GM23248 (cell line): ENCODE measurements around the gene RAB11FIP5.

Experiments used
- EZH2 ChIP-seq: fragments of 200-600 bp; sonication (generic); IDR thresholded peaks from 2 replicates; pipeline ENCODE4 v1.6.1; 2018; ENCODE audit warnings: antibody characterized with exemption, mild to moderate bottlenecking; ENCODE audit not compliant: insufficient read depth, poor library complexity, severe bottlenecking
- EZH2phosphoT487 ChIP-seq: fragments of 200-600 bp; sonication (generic); IDR thresholded peaks from 2 replicates; pipeline ENCODE4 v1.6.1; 2018; ENCODE audit warnings: antibody characterized with exemption, moderate library complexity, mild to moderate bottlenecking, low read depth; ENCODE audit not compliant: insufficient read depth

GRCh38 chr2:73070643-73071359 is 41.9 kb downstream of the RAB11FIP5 start:
- TF ChIP-seq EZH2 (no peak), EZH2phosphoT487 (no peak)
